ENCODE data around the gene CUTA.
"Not testable (repeated sequence)": the region's sequence is repeated elsewhere in the genome, so short reads cannot be mapped to it uniquely, and the experiment has no call there.

The CUTA gene

DNA sequence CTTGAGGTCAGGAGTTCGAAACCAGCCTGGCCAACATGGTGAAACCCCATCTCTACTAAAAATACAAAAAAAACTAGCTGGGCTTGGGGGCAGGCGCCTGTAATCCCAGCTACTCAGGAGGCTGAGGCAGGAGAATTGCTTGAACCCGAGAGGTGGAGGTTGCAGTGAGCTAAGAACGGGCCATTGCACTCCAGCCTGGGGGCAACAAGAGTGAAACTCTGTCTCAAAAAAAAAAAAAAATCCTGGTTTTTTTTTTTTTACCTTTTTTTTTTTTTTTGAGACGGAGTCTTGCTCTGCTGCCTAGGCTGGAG lies 50.2 kb downstream of the CUTA start:
- not testable (repeated sequence) for DNase-seq (ENCODE audit: low spot score)

DNA sequence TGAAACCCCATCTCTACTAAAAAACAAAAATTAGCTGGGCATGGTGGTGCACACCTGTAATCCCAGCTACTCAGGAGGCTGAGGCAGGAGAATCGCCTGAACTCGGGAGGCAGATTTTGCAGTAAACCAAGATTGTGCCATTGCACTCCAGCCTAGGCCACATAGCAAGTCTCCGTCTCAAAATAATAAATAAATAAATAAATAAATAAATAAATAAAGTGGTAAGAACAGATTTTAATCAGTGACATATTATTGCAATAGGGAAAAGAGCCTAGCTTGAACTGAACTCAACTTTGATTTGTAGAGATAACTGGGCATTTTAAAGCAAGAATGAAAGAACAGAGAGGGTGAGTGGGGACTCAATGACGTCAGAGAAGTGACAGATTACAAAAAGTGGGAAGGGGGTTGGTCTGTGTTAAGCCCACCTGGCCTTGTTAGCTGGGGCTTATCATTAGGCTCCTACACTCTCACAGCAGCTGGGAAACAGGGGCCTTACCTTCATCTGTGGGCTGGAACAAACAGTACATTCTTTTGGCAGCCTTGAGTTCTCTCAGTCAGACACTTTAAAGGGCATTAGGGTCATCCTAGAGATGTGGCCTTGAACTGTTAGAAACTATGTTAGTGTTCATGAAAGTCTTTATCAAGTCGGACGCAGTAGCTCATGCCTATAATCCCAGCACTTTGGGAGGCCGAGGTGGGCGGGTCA lies 50.7 kb downstream of the CUTA start:
- no peak for DNase-seq (ENCODE audit: low spot score)

Measured in AG08395 (cell line).